DOHH2 (cell line): ENCODE measurements around the gene SLC22A4.

Experiments
- EZH2phosphoT487 ChIP-seq: fragments of 200-600 bp; sonication (generic); IDR thresholded peaks from 2 replicates; pipeline ENCODE4 v1.6.1; 2017; ENCODE audit warnings: borderline replicate concordance, mild to moderate bottlenecking, antibody characterized with exemption, low read length, moderate library complexity, mixed read lengths
- TF ChIP-seq, protein P1 (sequence below): fragments of 200-600 bp; sonication (generic); IDR thresholded peaks from one replicate; pipeline ENCODE4 v1.5.1; 2014; ENCODE audit warnings: antibody characterized with exemption, mild to moderate bottlenecking, low read depth, low read length; ENCODE audit not compliant: poor library complexity, severe bottlenecking

DNA sequence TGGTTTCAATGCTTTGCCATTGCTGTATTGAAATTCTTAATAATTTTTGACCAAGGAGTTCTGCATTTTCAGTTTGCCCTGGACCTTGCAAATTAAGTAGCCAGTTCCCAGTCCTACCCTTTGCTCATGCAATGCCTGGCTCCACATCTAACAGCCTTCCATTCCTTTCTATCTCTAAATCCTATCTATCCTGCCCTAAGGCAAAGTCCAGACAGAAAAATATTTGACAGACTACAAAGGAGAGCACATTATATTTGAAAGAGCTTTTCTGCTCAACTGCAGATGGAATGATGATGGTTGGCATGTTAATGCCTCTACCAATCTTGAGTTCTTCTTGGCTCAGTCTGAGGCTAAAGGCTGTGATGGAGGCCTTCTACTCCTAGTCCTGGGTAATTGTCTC, 15.5 kb downstream of the SLC22A4 start:
- TF ChIP-seq, protein P1, sequence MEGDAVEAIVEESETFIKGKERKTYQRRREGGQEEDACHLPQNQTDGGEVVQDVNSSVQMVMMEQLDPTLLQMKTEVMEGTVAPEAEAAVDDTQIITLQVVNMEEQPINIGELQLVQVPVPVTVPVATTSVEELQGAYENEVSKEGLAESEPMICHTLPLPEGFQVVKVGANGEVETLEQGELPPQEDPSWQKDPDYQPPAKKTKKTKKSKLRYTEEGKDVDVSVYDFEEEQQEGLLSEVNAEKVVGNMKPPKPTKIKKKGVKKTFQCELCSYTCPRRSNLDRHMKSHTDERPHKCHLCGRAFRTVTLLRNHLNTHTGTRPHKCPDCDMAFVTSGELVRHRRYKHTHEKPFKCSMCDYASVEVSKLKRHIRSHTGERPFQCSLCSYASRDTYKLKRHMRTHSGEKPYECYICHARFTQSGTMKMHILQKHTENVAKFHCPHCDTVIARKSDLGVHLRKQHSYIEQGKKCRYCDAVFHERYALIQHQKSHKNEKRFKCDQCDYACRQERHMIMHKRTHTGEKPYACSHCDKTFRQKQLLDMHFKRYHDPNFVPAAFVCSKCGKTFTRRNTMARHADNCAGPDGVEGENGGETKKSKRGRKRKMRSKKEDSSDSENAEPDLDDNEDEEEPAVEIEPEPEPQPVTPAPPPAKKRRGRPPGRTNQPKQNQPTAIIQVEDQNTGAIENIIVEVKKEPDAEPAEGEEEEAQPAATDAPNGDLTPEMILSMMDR: no peak
- no peak for TF ChIP-seq EZH2phosphoT487
